Stimulated activated naive B cell treated with anti-CD40 and anti-IgM and Interleukin-4, amounts not matched to agents 10 μg/mL and 1 μg/mL and 100 μg/mL, for 72 hours (primary cell): ENCODE measurements around the gene EDEM2.
"Not testable (repeated sequence)": the region's sequence is repeated elsewhere in the genome, so short reads cannot be mapped to it uniquely, and the experiment has no call there.

Experiments
- ATAC-seq, 2 donors: fragments of 150-1000 bp; cut with Tn5 transposase; replicated peaks; 2 replicates each; pipeline ENCODE4 v1.10.0; 2021; ENCODE audit warnings: moderate library complexity in 1 of 2
- DNase-seq: peaks from one replicate; pipeline ENCODE4 v3.0.0; 2021
- H3K27ac Mint-ChIP-seq: one replicate; pipeline ENCODE4 v1.8.0; 2022; ENCODE audit warnings: mild to moderate bottlenecking, mixed read lengths
- H3K27me3 Mint-ChIP-seq, 2 donors: one replicate each; pipeline ENCODE4 v1.8.0; 2022; ENCODE audit warnings: mixed read lengths in 2 of 2
- H3K36me3 Mint-ChIP-seq, 2 donors: one replicate each; pipeline ENCODE4 v1.8.0; 2022; ENCODE audit warnings: mixed read lengths in 2 of 2, mild to moderate bottlenecking in 1 of 2
- H3K4me1 Mint-ChIP-seq, 2 donors: one replicate each; pipeline ENCODE4 v1.8.0; 2022; ENCODE audit warnings: mixed read lengths in 2 of 2, mild to moderate bottlenecking in 1 of 2
- H3K4me3 Mint-ChIP-seq, 2 donors: one replicate each; pipeline ENCODE4 v1.8.0; 2022; ENCODE audit warnings: mild to moderate bottlenecking in 2 of 2, mixed read lengths in 2 of 2, moderate library complexity in 1 of 2
- H3K9me3 Mint-ChIP-seq, 2 donors: one replicate each; pipeline ENCODE4 v1.8.0; 2022; ENCODE audit warnings: mixed read lengths in 2 of 2, mild to moderate bottlenecking in 1 of 2

Gene EDEM2

GRCh38 chr20:35155936-35156335, 8.8 kb upstream of the EDEM2 start:
- Mint-ChIP-seq H3K27ac (no peak overlapping the region), H3K27me3 (no peaks in the 10 kb centered on the region), H3K4me1 (no peaks in the 10 kb centered on the region), H3K4me3 (no peak overlapping the region), H3K9me3 (no peaks in the 10 kb centered on the region), H3K36me3 (no peaks in the 10 kb centered on the region)
- no peak for DNase-seq
- ATAC-seq = no peak

- H3K4me3 Mint-ChIP-seq = no peak overlapping the region
- ATAC-seq (no peak), DNase-seq (no peak)
- no peak overlapping the region for H3K27ac Mint-ChIP-seq
- no peaks in the 10 kb centered on the region for H3K9me3 Mint-ChIP-seq
- no peaks in the 10 kb centered on the region for H3K36me3 Mint-ChIP-seq
- no peaks in the 10 kb centered on the region for H3K27me3 Mint-ChIP-seq
- H3K4me1 Mint-ChIP-seq = peaks cover 9 to 11% of the 10 kb centered on the region in 2 donors
Measured at GRCh38 chr20:35151736-35152135, 4.6 kb upstream of the EDEM2 start.

GRCh38 chr20:35150846-35151579, 3.9 kb upstream of the EDEM2 start:
- Mint-ChIP-seq H3K4me1 (peaks cover 11 to 18% of the 10 kb centered on the region in 2 donors), H3K27me3 (no peaks in the 10 kb centered on the region), H3K27ac (no peak overlapping the region), H3K36me3 (no peaks in the 10 kb centered on the region), H3K9me3 (no peaks in the 10 kb centered on the region), H3K4me3 (no peak overlapping the region)
- no peak for DNase-seq
- no peak for ATAC-seq

GRCh38 chr20:35147575-35148071, 487 bp upstream of the EDEM2 start:
- H3K4me1 Mint-ChIP-seq = peaks cover 26 to 44% of the 10 kb centered on the region in 2 donors
- not testable (repeated sequence) for H3K9me3 Mint-ChIP-seq, H3K36me3 Mint-ChIP-seq, H3K27me3 Mint-ChIP-seq
- H3K4me3 Mint-ChIP-seq = peak overlapping the region; percentile 88 to 93
- peak overlapping the region; percentile 92 for H3K27ac Mint-ChIP-seq
- peak; percentile 6 for DNase-seq
- peak; percentile 17 to 38 for ATAC-seq

- peaks cover 26 to 51% of the 10 kb centered on the region in 2 donors for H3K4me1 Mint-ChIP-seq
- ATAC-seq (peak in 1 of 2 donors; percentile 26), DNase-seq (no peak)
- peaks cover 7 to 17% of the 10 kb centered on the region in 2 donors for H3K36me3 Mint-ChIP-seq
- H3K4me3 Mint-ChIP-seq = peak overlapping the region; percentile 88 to 93
- H3K27me3 Mint-ChIP-seq = no peaks in the 10 kb centered on the region
- no peaks in the 10 kb centered on the region for H3K9me3 Mint-ChIP-seq
- H3K27ac Mint-ChIP-seq = peak overlapping the region; percentile 92
Measured at GRCh38 chr20:35146299-35146919, 727 bp downstream of the EDEM2 start.

GRCh38 chr20:35145141-35145564, 2.0 kb downstream of the EDEM2 start:
- H3K4me3 Mint-ChIP-seq = peak overlapping the region in 1 of 2 donors; percentile 39
- no peaks in the 10 kb centered on the region for H3K9me3 Mint-ChIP-seq
- ATAC-seq (peak; percentile 21 to 24), DNase-seq (no peak)
- peak overlapping the region; percentile 84 for H3K27ac Mint-ChIP-seq
- peaks cover 14 to 24% of the 10 kb centered on the region in 2 donors for H3K36me3 Mint-ChIP-seq
- no peaks in the 10 kb centered on the region for H3K27me3 Mint-ChIP-seq
- H3K4me1 Mint-ChIP-seq = peaks cover 26 to 56% of the 10 kb centered on the region in 2 donors

GRCh38 chr20:35144694-35145093, 2.4 kb downstream of the EDEM2 start:
- Mint-ChIP-seq H3K4me1 (peaks cover 26 to 56% of the 10 kb centered on the region in 2 donors), H3K36me3 (peaks cover 14 to 24% of the 10 kb centered on the region in 2 donors), H3K27me3 (no peaks in the 10 kb centered on the region), H3K9me3 (no peaks in the 10 kb centered on the region), H3K27ac (peak overlapping the region; percentile 84), H3K4me3 (peak overlapping the region; percentile 34 to 39)
- DNase-seq = peak; percentile 39
- ATAC-seq = peak; percentile 66 to 76

GRCh38 chr20:35135867-35136586, 11.1 kb downstream of the EDEM2 start:
- H3K27ac Mint-ChIP-seq = no peak overlapping the region
- H3K4me3 Mint-ChIP-seq = no peak overlapping the region
- H3K4me1 Mint-ChIP-seq = peaks cover 0 to under 1% of the 10 kb centered on the region in 2 donors
- H3K36me3 Mint-ChIP-seq = peaks cover 37 to 40% of the 10 kb centered on the region in 2 donors
- no peaks in the 10 kb centered on the region for H3K9me3 Mint-ChIP-seq
- ATAC-seq (no peak), DNase-seq (no peak)
- no peaks in the 10 kb centered on the region for H3K27me3 Mint-ChIP-seq

GRCh38 chr20:35134880-35135279, 12.3 kb downstream of the EDEM2 start:
- Mint-ChIP-seq H3K9me3 (no peaks in the 10 kb centered on the region), H3K36me3 (peaks cover 37 to 40% of the 10 kb centered on the region in 2 donors), H3K4me3 (no peak overlapping the region), H3K27me3 (no peaks in the 10 kb centered on the region), H3K4me1 (no peaks in the 10 kb centered on the region), H3K27ac (no peak overlapping the region)
- DNase-seq (no peak), ATAC-seq (no peak)

GRCh38 chr20:35134472-35134871, 12.7 kb downstream of the EDEM2 start:
- H3K4me1 Mint-ChIP-seq = no peaks in the 10 kb centered on the region
- H3K9me3 Mint-ChIP-seq = no peaks in the 10 kb centered on the region
- DNase-seq (no peak), ATAC-seq (no peak)
- peaks cover 37 to 40% of the 10 kb centered on the region in 2 donors for H3K36me3 Mint-ChIP-seq
- H3K4me3 Mint-ChIP-seq = no peak overlapping the region
- H3K27ac Mint-ChIP-seq = no peak overlapping the region
- no peaks in the 10 kb centered on the region for H3K27me3 Mint-ChIP-seq

GRCh38 chr20:35133735-35134134, 13.4 kb downstream of the EDEM2 start:
- Mint-ChIP-seq H3K4me1 (no peaks in the 10 kb centered on the region), H3K4me3 (no peak overlapping the region), H3K9me3 (no peaks in the 10 kb centered on the region), H3K36me3 (peaks cover 37 to 40% of the 10 kb centered on the region in 2 donors), H3K27ac (no peak overlapping the region), H3K27me3 (no peaks in the 10 kb centered on the region)
- ATAC-seq (no peak), DNase-seq (no peak)

- Mint-ChIP-seq H3K27me3 (no peaks in the 10 kb centered on the region), H3K36me3 (peaks cover 37 to 40% of the 10 kb centered on the region in 2 donors), H3K4me1 (no peaks in the 10 kb centered on the region), H3K27ac (no peak overlapping the region), H3K4me3 (no peak overlapping the region), H3K9me3 (no peaks in the 10 kb centered on the region)
- ATAC-seq (no peak), DNase-seq (no peak)
Measured at GRCh38 chr20:35133031-35133430, 14.1 kb downstream of the EDEM2 start.

- Mint-ChIP-seq H3K4me3 (no peak overlapping the region), H3K9me3 (no peaks in the 10 kb centered on the region), H3K4me1 (no peaks in the 10 kb centered on the region), H3K27me3 (no peaks in the 10 kb centered on the region), H3K36me3 (peaks cover 33 to 35% of the 10 kb centered on the region in 2 donors), H3K27ac (no peak overlapping the region)
- DNase-seq (no peak), ATAC-seq (no peak)
Measured at GRCh38 chr20:35131934-35132333, 15.2 kb downstream of the EDEM2 start.

GRCh38 chr20:35129647-35130069, 17.5 kb downstream of the EDEM2 start:
- ATAC-seq (no peak), DNase-seq (no peak)
- H3K36me3 Mint-ChIP-seq = peaks cover 34 to 40% of the 10 kb centered on the region in 2 donors
- no peak overlapping the region for H3K4me3 Mint-ChIP-seq
- no peak overlapping the region for H3K27ac Mint-ChIP-seq
- no peaks in the 10 kb centered on the region for H3K27me3 Mint-ChIP-seq
- no peaks in the 10 kb centered on the region for H3K9me3 Mint-ChIP-seq
- H3K4me1 Mint-ChIP-seq = no peaks in the 10 kb centered on the region
